Dendritic cell treated with granulocyte-macrophage colony-stimulating factor and Interleukin-4, amounts not matched to agents 40 ng/mL and 50 ng/mL, for 4 days (primary cell): ENCODE measurements around the gene BMPER.

Experiments used
- H3K27ac Mint-ChIP-seq: one replicate; pipeline ENCODE4 v1.8.0; 2022; ENCODE audit warnings: mild to moderate bottlenecking, mixed read lengths
- H3K27me3 Mint-ChIP-seq: one replicate; pipeline ENCODE4 v1.8.0; 2022; ENCODE audit warnings: mild to moderate bottlenecking, mixed read lengths
- H3K36me3 Mint-ChIP-seq: one replicate; pipeline ENCODE4 v1.8.0; 2022; ENCODE audit warnings: low read depth, mixed read lengths
- H3K4me1 Mint-ChIP-seq: one replicate; pipeline ENCODE4 v1.8.0; 2022; ENCODE audit warnings: low read depth, mixed read lengths
- H3K4me3 Mint-ChIP-seq: one replicate; pipeline ENCODE4 v1.8.0; 2022; ENCODE audit warnings: mild to moderate bottlenecking, moderate library complexity, mixed read lengths
- H3K9me3 Mint-ChIP-seq: one replicate; pipeline ENCODE4 v1.8.0; 2022; ENCODE audit warnings: mixed read lengths
- intact Hi-C: fragments of 100-400 bp; cut with micrococcal nuclease; formaldehyde crosslinking; loops from one replicate; pipeline ENCODE4 v1.15.0; 2022

BMPER gene

DNA sequence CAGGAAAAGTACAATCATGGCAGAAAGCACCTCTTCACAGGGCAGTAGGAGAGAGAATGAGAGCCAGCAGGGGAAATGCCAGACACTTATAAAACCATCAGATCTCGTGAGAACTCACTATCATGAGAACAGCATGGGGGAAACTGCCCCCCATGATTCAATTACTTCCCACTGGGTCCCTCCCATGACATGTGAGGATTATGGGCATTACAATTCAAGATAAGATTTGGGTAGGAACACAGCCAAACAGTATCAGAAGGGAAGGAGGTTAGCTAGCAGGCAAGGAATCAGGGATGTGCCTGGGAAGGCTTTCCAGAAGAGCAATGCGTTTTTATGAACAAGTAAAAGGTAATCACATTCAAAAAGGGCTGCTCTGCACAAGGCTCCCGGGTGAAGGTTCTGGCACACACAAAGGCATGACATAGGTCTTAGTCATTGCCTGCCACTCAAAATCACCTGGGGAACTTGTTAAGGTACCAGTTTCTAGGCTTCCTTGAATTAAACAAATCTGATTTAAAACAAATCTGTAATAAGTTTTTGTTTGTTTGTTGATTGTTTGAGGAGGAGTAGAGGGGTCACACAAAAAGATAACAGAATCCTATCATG lies 40.9 kb downstream of the BMPER start:
- Mint-ChIP-seq H3K27me3 (no peaks in the 10 kb centered on the region), H3K36me3 (no peaks in the 10 kb centered on the region), H3K27ac (no peak overlapping the region), H3K9me3 (peaks cover 12% of the 10 kb centered on the region), H3K4me1 (no peaks in the 10 kb centered on the region), H3K4me3 (no peak overlapping the region)
- intact Hi-C loops = no loop called here

DNA sequence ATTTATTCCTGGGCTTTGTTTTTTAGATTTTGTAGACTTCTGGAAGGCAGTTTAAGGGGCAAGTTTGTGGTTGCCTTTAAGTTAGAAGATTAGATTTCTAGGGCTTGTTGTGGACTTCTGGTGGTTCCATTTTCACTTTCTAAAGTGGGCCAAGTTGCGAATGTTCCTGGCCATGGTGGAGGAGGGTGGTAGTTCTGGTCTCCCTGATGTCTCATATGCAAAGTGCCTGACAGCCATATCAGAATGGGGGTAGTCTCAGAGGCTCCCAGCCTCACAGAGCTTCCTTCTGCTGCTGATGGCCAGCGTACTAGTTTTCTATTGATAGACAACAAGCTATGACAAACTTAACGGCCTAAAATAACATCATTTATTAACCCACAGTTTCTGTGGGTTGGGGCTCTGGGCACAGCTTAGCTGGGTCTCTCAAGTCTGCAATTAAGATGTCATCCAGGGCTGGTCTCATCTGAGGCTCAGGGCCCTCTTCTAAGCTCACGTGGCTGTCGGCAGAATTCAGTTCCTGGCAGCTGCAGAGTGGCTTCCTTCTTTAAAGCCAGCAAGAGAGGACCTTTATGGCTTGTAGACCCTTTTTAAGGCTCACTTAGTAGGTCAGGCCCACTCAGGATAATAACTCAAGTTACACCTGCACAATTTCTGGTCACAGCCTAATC lies 44.8 kb downstream of the BMPER start:
- no peaks in the 10 kb centered on the region for H3K27me3 Mint-ChIP-seq
- no peaks in the 10 kb centered on the region for H3K36me3 Mint-ChIP-seq
- no peaks in the 10 kb centered on the region for H3K4me1 Mint-ChIP-seq
- H3K9me3 Mint-ChIP-seq = peaks cover 12% of the 10 kb centered on the region
- no peak overlapping the region for H3K27ac Mint-ChIP-seq
- intact Hi-C loops = no loop called here
- no peak overlapping the region for H3K4me3 Mint-ChIP-seq

- Mint-ChIP-seq H3K9me3 (peaks cover 11% of the 10 kb centered on the region), H3K36me3 (no peaks in the 10 kb centered on the region), H3K4me1 (no peaks in the 10 kb centered on the region), H3K27ac (no peak overlapping the region), H3K27me3 (no peaks in the 10 kb centered on the region), H3K4me3 (no peak overlapping the region)
- intact Hi-C loops = no loop called here
Measured at GRCh38 chr7:33952824-33953223, 47.5 kb downstream of the BMPER start.

GRCh38 chr7:33958104-33958503 lies 52.8 kb downstream of the BMPER start:
- no peaks in the 10 kb centered on the region for H3K4me1 Mint-ChIP-seq
- H3K9me3 Mint-ChIP-seq = no peaks in the 10 kb centered on the region
- no peaks in the 10 kb centered on the region for H3K36me3 Mint-ChIP-seq
- H3K4me3 Mint-ChIP-seq = no peak overlapping the region
- H3K27me3 Mint-ChIP-seq = no peaks in the 10 kb centered on the region
- intact Hi-C loops = no loop called here
- H3K27ac Mint-ChIP-seq = no peak overlapping the region

DNA sequence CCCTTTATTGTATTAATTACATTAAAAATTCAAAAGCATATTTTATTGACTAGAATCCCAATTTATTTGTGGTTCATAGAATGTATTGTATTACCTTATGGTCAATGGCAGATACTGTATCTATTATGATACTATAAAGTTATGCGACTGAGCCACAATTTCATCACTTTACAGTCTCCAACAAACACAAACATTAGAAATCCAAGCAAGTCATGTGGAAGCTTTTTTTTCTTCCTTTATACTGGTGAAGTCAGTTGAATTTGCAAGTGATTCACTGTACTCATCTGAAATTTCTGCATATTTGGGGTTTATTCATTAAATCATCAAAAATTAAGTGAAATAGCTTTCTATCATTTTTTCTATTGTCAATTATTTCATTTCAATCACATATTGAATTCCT lies 54.3 kb downstream of the BMPER start:
- Mint-ChIP-seq H3K27me3 (no peaks in the 10 kb centered on the region), H3K27ac (no peak overlapping the region), H3K9me3 (no peaks in the 10 kb centered on the region), H3K36me3 (no peaks in the 10 kb centered on the region), H3K4me1 (no peaks in the 10 kb centered on the region), H3K4me3 (no peak overlapping the region)
- intact Hi-C loops = no loop called here

DNA sequence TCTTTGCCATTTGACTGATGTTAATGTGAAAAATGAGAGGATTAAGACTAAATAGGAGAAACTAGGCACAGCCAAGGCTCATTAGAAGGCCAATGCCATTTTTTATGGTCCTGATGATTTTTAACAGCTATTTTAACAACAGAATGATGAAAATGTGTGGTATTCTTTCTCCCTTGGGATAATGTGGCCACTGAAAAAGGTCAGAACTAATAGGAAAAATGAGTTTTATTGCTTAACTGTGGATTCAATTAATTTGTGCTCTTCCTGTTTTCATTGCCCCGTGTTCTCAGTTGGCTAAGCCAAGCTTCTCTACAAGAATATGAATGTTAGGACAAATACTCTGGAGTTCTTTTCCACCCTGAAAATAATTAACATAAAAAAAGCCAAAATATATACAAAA lies 56.6 kb downstream of the BMPER start:
- Mint-ChIP-seq H3K4me1 (no peaks in the 10 kb centered on the region), H3K4me3 (no peak overlapping the region), H3K27ac (no peak overlapping the region), H3K36me3 (no peaks in the 10 kb centered on the region), H3K9me3 (no peaks in the 10 kb centered on the region), H3K27me3 (no peaks in the 10 kb centered on the region)
- intact Hi-C loops = no loop called here

GRCh38 chr7:33964417-33965182 lies 59.3 kb downstream of the BMPER start:
- Mint-ChIP-seq H3K4me3 (no peak overlapping the region), H3K9me3 (no peaks in the 10 kb centered on the region), H3K27me3 (no peaks in the 10 kb centered on the region), H3K27ac (no peak overlapping the region), H3K36me3 (no peaks in the 10 kb centered on the region), H3K4me1 (no peaks in the 10 kb centered on the region)
- intact Hi-C loops = no loop called here

DNA sequence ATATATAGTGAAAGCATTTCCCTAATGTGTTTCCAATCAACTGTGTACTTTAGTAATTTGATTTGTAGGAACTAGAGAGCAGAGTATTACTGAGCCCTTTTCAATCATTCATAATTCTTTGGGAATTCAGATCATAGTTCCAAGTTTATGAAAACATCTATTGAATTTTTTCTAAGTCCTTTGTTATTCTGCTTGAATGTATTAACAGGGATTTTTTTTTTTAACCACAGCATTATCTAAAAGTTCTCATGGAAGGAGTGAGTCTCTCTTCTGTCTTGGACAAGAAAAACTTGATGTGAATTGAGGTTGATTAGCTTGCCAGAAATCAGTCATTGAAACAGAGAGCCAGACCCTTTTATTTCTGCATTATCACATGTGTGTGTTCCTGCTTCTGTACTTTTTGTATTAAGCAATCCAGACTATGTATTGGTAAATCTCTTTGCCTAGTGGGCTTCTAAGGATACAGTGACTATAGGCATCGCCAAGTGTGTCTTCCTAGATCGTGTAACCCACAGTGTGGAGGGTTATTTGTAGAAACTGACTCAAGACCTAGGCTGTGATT lies 59.9 kb downstream of the BMPER start:
- no peaks in the 10 kb centered on the region for H3K9me3 Mint-ChIP-seq
- H3K27ac Mint-ChIP-seq = no peak overlapping the region
- no peaks in the 10 kb centered on the region for H3K27me3 Mint-ChIP-seq
- intact Hi-C loops = no loop called here
- no peaks in the 10 kb centered on the region for H3K4me1 Mint-ChIP-seq
- H3K4me3 Mint-ChIP-seq = no peak overlapping the region
- H3K36me3 Mint-ChIP-seq = no peaks in the 10 kb centered on the region

DNA sequence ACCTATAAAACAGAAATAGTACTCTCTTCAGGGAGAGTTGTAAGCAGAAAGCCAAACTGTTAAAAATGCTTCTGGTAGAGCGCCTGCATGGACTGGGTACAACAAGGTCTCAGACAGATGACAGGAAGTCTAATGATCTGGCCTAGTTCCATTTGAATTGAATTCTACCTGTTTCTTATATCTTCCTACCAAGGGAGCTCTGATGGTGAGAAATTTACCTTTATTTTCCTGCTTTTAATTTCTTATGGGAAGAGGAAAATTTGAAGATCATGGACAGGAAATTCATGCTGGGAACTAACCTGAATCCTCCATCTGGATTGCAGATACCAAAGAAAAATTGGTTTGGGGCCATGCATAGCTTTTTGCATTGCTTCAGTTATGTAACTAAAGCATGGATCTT lies 63.3 kb downstream of the BMPER start:
- H3K27me3 Mint-ChIP-seq = no peaks in the 10 kb centered on the region
- H3K4me3 Mint-ChIP-seq = no peak overlapping the region
- intact Hi-C loops = no loop called here
- H3K4me1 Mint-ChIP-seq = no peaks in the 10 kb centered on the region
- no peaks in the 10 kb centered on the region for H3K9me3 Mint-ChIP-seq
- H3K27ac Mint-ChIP-seq = no peak overlapping the region
- H3K36me3 Mint-ChIP-seq = no peaks in the 10 kb centered on the region

DNA sequence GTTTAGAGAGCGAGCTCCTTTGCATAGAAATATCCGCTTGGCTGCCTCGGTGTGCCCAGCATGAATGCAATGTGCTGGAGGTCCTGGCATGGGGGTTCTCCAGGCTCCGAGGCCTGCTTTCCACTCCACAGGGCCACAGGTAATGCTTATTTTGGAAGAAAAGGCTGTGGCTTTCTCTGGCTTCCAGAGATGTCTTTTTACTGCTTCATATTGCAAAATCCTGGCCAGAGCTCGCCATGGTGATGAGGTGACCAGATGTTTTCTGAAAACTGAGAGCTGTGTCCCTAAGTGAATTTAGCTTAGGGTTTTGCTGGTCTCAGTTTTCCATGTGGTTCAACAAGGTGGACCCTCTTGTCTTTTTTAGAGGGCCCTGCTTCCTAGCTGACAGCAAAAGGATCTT lies 65.2 kb downstream of the BMPER start:
- Mint-ChIP-seq H3K36me3 (no peaks in the 10 kb centered on the region), H3K4me1 (no peaks in the 10 kb centered on the region), H3K27me3 (no peaks in the 10 kb centered on the region), H3K4me3 (no peak overlapping the region), H3K9me3 (no peaks in the 10 kb centered on the region), H3K27ac (no peak overlapping the region)
- intact Hi-C loops = no loop called here

- H3K36me3 Mint-ChIP-seq = no peaks in the 10 kb centered on the region
- no peak overlapping the region for H3K27ac Mint-ChIP-seq
- no peaks in the 10 kb centered on the region for H3K27me3 Mint-ChIP-seq
- H3K4me3 Mint-ChIP-seq = no peak overlapping the region
- H3K9me3 Mint-ChIP-seq = no peaks in the 10 kb centered on the region
- intact Hi-C loops = no loop called here
- H3K4me1 Mint-ChIP-seq = no peaks in the 10 kb centered on the region
Measured at GRCh38 chr7:33971106-33971505, 65.8 kb downstream of the BMPER start.

GRCh38 chr7:33973231-33974015 lies 68.1 kb downstream of the BMPER start:
- no peak overlapping the region for H3K4me3 Mint-ChIP-seq
- no peaks in the 10 kb centered on the region for H3K36me3 Mint-ChIP-seq
- intact Hi-C loops = no loop called here
- no peak overlapping the region for H3K27ac Mint-ChIP-seq
- no peaks in the 10 kb centered on the region for H3K9me3 Mint-ChIP-seq
- no peaks in the 10 kb centered on the region for H3K4me1 Mint-ChIP-seq
- H3K27me3 Mint-ChIP-seq = no peaks in the 10 kb centered on the region

DNA sequence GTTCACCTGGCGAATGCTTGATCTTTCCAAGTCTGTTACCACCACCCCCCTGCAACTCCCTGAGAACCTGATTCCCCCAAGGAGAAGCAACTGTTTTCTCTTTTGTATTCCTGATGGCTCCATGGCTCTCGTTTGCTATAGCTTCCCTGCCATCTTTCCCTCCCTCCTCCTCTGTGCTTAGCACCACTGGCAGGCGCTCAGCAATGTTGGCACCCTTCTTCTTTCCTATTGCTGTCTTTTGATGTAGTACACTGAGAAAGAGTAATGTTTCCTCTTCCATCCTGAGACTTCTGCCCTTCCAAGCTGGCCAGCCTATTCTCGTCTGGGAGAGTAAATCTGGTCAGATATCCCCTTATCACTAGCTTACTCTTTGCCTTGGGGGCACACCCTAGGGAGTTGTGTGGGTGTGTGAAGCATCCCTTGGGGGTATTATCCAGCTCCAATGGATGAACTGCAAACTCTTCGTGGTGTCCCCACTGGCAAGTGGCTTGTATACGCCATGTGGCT lies 74.0 kb downstream of the BMPER start:
- Mint-ChIP-seq H3K4me1 (no peaks in the 10 kb centered on the region), H3K27me3 (no peaks in the 10 kb centered on the region), H3K27ac (no peak overlapping the region), H3K9me3 (no peaks in the 10 kb centered on the region), H3K4me3 (no peak overlapping the region), H3K36me3 (no peaks in the 10 kb centered on the region)
- intact Hi-C loops = no loop called here
